Measurements from ENCODE around the gene PHOX2B. TPM values are rescaled to one million over a fixed set of nuclear protein-coding genes. Genes with fewer than 3 reads are reported as not detected.

Gene PHOX2B
- total RNA-seq, 4 donors from 2014 or later = 0.80 to 1.5 TPM; not detected in 2

- Histone ChIP-seq H3K4me3 (no peak overlapping the region), H3K27ac (no peak overlapping the region), H3K36me3 (no peaks in the 10 kb centered on the region), H3K4me1 (no peaks in the 10 kb centered on the region), H3K27me3 (no peaks in the 10 kb centered on the region), H3K9me3 (no peaks in the 10 kb centered on the region)
- TF ChIP-seq POLR2A (IDR thresholded peaks at IDR 0.05) = no peak
- TF ChIP-seq CTCF (IDR thresholded peaks at IDR 0.05) = no peak
- no peak for DNase-seq
Measured at GRCh38 chr4:41701983-41702382, 46.5 kb downstream of the PHOX2B start.

- no peak overlapping the region for H3K27ac ChIP-seq
- no peak overlapping the region for H3K4me3 ChIP-seq
- H3K4me1 ChIP-seq = no peaks in the 10 kb centered on the region
- TF ChIP-seq POLR2A (IDR thresholded peaks at IDR 0.05) (no peak), CTCF (IDR thresholded peaks at IDR 0.05) (no peak)
- no peak for DNase-seq
- no peaks in the 10 kb centered on the region for H3K9me3 ChIP-seq
- no peaks in the 10 kb centered on the region for H3K36me3 ChIP-seq
- no peaks in the 10 kb centered on the region for H3K27me3 ChIP-seq
Measured at GRCh38 chr4:41696763-41697162, 51.8 kb downstream of the PHOX2B start.

GRCh38 chr4:41696131-41696530 is 52.4 kb downstream of the PHOX2B start:
- Histone ChIP-seq H3K9me3 (no peaks in the 10 kb centered on the region), H3K27me3 (no peaks in the 10 kb centered on the region), H3K4me1 (no peaks in the 10 kb centered on the region), H3K36me3 (no peaks in the 10 kb centered on the region), H3K4me3 (no peak overlapping the region), H3K27ac (no peak overlapping the region)
- TF ChIP-seq CTCF (IDR thresholded peaks at IDR 0.05) (no peak), POLR2A (IDR thresholded peaks at IDR 0.05) (no peak)
- no peak for DNase-seq

Small RNAs within 50 kb of the gene (small RNA-seq; reads per million reads assigned to genes)
- 0 reads per million in 2 donors for gene RNU1-49P

Other genes with a start within 250 kb of the PHOX2B start
- 10 to 100 TPM; 11.1 to 56.9 (median 20.4) TPM for gene LIMCH1, start 210.6 kb downstream of the PHOX2B start, total RNA-seq
- 10 to 100 TPM; 18.2 to 67.4 (median 46.7) TPM for gene TMEM33, start 186.7 kb upstream of the PHOX2B start, total RNA-seq
- under 1 TPM in 2 of 4 donors, not detected in 2; 0.19 to 0.53 TPM for gene DCAF4L1, start 233.0 kb upstream of the PHOX2B start, total RNA-seq
- 10 to 100 TPM; 51.3 to 61.1 (median 56.6) TPM for gene SLC30A9, start 241.8 kb upstream of the PHOX2B start, total RNA-seq